HG02623 (cell line): ENCODE results near the gene DHX40.
"Not testable (repeated sequence)": the region's sequence is repeated elsewhere in the genome, so short reads cannot be mapped to it uniquely, and the experiment has no call there.

Experiments used
- ATAC-seq: cut with Tn5 transposase; IDR thresholded peaks from one replicate; pipeline ENCODE4 v1.9.1; 2021; ENCODE audit warnings: moderate library complexity; ENCODE audit not compliant: unreplicated experiment

DHX40 gene

GRCh38 chr17:59627274-59627673 is 61.9 kb downstream of the DHX40 start:
- no peak for ATAC-seq

DNA sequence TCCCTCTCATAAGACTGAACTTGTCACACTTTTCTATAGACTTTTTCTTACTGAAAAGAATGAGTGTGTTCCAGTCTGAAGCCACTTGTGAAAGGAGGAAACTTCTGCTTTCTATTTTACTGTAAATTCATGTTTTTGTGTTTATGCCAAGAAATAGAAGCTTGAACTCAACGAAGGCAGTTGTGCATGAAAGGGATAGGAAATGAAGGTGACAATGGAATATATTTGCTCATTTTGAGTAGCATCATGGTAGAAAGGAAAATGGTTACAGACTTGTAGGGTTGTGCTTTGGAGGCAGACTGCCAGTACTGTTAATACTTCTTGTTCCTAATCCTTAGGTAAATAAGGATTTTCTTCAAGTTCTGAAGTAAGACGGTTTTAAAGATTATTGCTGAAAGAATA is 62.4 kb downstream of the DHX40 start:
- ATAC-seq = no peak

DNA sequence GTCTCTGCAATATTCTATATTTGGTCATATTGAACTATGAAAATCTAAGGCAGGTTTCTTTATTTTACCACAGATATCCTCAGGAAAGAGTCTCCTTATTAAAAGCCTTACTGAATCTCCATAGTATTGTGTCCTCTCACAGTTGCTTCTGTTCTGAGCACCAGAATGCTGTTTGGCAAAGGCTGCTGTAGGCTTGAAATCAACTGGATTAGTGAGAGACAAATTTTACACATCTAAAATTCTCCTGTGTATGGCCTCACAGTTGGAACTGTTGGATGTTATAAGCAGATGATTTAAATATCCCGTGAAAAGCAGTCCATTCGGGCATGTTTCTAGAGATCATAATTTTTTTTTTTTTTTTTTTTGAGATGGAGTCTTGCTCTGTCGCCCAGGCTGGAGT is 63.8 kb downstream of the DHX40 start:
- ATAC-seq = no peak

DNA sequence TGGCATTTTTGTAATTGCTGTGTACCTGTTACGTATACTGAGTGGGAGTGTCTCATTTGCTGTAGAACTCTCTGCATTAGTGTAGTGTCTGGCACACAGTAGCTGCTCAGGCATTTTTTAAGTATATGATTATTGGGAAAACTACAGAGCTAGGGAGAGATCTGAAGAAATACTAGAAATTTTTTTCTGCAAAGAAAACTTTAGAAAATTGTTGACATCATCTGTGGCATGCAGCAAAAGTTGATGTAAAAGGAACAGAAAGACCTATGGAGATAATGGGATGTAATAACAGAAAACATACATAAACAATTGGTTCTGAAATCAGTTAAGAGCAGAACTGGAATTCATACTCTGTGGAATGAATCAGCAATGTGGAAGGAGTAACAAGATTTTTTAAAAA is 65.9 kb downstream of the DHX40 start:
- ATAC-seq = no peak

DNA sequence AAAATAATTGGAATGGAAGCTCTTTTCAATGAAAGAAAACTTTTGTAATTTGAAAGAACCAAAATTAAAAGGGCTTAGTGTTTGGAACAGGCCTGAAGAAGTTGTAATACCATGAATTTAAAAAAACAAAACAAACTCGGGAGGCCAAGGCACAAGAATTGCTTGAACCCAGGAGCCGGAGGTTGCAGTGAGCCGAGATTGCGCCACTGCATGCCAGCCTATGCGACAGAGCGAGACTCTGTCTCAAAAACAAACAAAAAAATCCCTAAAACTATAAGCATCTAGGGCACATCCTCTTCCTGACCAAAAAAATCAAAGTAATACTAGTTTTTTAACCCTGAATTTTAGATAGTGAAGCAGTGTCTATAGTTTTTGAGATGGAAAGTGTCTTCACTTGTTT is 67.0 kb downstream of the DHX40 start:
- ATAC-seq = no peak

- no peak for ATAC-seq
Observed at GRCh38 chr17:59633658-59634359, 68.4 kb downstream of the DHX40 start.

GRCh38 chr17:59634632-59635541 is 69.5 kb downstream of the DHX40 start:
- ATAC-seq = no peak

DNA sequence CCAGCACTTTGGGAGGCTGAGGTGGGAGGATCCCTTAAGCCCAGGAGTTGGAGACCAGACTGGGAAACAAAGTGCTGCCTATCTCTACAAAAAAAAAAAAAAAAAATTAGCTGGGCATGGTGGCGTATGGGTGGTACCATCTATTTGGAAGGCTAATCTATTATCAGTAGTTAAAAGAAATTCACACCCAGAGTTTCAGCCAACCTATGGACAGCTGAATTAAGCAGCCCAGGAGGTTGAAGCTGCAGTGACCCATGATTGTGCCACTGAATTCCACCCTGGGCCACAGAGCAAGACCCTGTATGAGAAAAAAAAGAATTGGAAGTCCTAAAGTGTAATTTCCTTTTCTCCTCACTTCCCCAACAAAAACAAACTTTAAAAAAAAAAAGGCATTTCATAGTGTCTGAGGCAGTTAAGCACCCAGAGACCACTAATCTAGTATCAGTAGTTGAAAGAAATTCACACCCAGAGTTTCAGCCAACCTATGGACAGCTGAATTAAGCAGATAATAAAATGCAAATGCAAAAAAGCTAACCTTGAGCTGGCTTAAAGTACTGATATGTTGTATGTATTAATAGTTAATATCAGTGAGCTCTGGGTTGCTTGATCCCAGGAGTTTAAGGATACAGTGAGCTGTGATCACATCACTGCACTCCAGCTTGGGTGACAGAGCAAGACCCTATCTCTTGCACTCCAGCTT is 72.4 kb downstream of the DHX40 start:
- no peak for ATAC-seq

- ATAC-seq = no peak
Observed at GRCh38 chr17:59638553-59638952, 73.1 kb downstream of the DHX40 start.

GRCh38 chr17:59641799-59642484 is 76.5 kb downstream of the DHX40 start:
- peak; percentile 74 for ATAC-seq

DNA sequence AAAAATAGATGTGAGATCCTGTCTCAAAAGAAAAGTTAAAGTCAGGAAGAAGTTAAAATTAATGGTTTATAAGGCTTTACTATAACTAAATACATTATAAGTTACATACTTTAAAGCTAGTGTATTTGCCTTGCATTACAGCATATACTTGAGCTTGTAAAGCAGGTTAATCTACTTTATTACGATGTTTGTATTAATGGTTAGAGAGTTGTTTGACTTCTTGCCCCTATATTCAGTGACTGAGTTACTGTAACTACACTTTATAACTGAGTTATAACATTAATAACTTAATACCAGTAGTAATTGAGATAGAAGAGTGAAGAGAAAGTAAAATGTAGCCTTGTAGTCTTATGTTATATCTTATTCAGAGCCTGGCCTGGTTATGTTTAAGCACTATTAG is 77.2 kb downstream of the DHX40 start:
- no peak for ATAC-seq

DNA sequence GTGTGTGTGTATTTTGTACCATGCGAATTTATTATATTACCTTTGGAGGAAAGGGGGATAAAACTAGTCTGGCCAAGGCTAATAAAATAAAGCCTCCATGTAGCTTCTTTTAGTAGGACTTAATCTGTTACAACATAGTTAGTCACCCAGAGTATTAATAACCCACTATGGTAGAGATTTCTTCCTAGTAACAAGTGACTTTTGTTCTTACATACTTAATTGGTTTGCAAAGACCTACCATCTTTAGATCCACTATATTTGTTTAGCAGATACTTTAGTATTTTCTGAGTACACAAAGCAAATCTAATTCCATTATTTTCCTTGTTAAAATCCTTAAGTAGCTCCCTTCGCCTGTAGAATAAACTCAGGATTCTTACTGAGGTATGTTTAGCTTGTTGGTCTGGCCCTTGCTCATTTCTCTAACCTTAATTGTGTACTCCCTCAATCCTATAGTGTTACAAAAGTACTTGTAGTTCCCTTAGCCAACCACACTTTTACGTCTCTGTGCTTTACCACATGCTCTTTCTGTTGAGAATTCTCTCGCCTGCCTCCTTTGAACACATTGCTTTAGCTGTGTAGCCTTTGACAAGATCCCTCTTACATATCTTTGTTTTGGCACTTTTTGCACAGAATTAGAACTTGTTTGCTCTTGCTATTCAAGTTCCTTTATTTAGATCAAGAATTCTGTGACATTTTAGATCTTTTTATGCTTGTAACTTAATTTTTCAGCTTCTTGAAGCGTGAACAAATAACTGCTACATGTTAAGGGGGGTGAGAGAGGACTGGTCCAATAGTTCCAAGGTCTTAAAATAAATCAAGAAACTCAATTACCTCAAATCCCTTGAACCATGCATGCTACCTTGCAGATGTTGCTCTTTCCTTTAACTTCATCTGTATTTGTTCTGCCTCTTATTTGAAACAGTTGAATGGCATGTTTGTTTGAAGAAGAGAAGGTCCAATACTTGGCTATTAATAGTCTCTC is 78.0 kb downstream of the DHX40 start:
- ATAC-seq = no peak

DNA sequence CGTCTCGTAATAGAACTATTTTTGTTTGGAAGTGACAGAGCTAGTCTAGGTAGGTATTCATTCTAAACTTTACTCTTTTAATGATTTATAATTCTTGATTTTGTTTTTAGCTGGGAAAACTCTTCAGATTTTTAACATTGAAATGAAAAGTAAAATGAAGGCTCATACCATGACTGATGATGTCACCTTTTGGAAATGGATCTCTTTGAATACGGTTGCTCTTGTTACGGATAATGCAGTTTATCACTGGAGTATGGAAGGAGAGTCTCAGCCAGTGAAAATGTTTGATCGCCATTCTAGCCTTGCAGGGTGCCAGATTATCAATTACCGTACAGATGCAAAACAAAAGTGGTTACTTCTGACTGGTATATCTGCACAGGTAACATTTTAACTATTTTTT is 81.9 kb downstream of the DHX40 start:
- ATAC-seq = no peak

DNA sequence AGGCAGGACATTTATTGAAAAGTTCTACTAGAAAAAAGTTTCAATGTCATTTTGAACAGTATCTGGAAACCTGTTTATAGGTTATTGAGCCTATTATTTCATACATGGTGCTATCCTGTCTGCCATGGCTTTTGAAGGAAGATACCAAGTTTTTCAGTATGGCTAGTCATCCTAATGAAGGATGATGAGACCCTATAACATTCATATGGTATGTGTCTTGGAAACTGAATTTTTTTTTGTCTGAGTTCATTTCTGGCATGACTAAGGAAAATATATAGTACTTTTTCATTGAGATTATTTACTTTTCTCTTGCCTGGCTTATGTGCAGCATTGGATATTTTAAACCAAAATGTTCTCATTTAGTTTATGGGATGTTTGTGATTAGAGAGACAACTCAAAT is 84.5 kb downstream of the DHX40 start:
- ATAC-seq = no peak

GRCh38 chr17:59650642-59651041 is 85.2 kb downstream of the DHX40 start:
- no peak for ATAC-seq

DNA sequence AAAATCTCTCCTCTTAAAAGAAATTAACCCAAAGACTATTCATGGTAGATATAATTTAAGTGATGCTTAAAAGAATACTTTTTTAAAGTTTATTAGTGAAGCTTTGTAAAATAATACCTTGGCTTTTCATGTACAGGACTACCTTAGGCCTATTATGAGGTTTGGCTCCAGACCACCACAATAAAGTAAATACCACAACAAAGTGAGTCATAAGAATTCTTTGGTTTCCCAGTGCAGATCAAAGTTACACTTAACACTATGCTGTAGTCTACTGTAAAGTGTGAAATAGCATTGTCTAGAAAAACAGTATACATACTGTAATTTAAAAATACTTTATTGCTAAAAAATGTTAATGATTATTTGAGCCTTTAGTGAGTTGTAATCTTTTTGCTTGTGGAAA is 85.9 kb downstream of the DHX40 start:
- no peak for ATAC-seq

DNA sequence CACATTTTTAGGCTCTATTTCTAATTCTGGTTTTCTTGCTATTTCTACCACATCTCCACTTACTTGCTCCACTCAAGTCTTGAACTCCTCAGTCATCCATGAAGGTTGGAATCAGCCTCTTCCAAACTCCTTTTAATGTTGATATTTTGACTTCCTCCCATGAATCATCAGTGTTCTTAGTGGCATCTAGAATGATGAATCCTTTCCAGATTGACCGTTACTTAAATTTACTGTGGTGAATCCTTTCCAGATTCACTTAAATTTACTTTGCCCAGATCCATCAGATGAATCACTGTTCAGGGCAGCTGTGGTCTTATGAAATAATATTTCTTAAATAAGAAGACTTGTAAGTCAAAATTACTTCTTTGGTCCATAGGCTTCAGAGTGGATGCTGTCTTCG is 86.7 kb downstream of the DHX40 start:
- no peak for ATAC-seq

DNA sequence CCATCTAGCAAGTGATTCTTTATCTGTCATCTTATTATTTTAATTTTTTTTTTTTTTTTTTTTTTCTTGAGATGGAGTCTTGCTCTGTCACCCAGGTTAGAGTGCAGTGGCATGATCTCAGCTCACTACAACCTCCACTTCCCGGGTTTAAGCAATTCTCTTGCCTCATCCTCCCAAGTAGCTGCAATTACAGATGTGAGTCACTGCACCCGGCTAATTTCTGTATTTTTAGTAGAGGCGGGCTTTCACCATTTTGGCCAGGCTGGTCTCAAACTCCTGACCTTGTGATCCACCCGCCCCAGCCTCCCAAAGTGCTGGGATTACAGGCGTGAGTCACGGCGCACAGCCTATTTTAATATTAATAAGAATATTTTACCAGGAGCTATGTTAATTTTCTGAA is 91.2 kb downstream of the DHX40 start:
- ATAC-seq = not testable (repeated sequence)
